DOHH2 (cell line): ENCODE measurements around the gene SPECC1L.

Experiments used
- H3F3A ChIP-seq: fragments of 200-600 bp; sonication (generic), shearing (Covaris generic); 2 replicates; pipeline ENCODE4 v1.6.0; 2016; ENCODE audit warnings: antibody characterized with exemption, mild to moderate bottlenecking; ENCODE audit not compliant: control insufficient read depth, insufficient read depth
- H3K27ac ChIP-seq: fragments of 200-600 bp; sonication (generic); 2 replicates; pipeline ENCODE4 v1.5.1; 2014; ENCODE audit warnings: low read depth, mild to moderate bottlenecking, low read length, moderate library complexity
- H3K27me3 ChIP-seq: fragments of 200-600 bp; sonication (generic); 2 replicates; pipeline ENCODE4 v1.6.1; 2014; ENCODE audit warnings: mild to moderate bottlenecking, low read length, mixed read lengths; ENCODE audit not compliant: control insufficient read depth
- H3K36me3 ChIP-seq: fragments of 200-600 bp; sonication (generic); 2 replicates; pipeline ENCODE4 v1.6.1; 2014; ENCODE audit warnings: mild to moderate bottlenecking, low read length, moderate library complexity, mixed read lengths; ENCODE audit not compliant: control insufficient read depth
- H3K4me1 ChIP-seq: fragments of 200-600 bp; sonication (generic); 2 replicates; pipeline ENCODE4 v1.6.1; 2014; ENCODE audit warnings: mild to moderate bottlenecking, low read length, mixed read lengths; ENCODE audit not compliant: control insufficient read depth
- H3K4me2 ChIP-seq: fragments of 200-600 bp; sonication (generic); 2 replicates; pipeline ENCODE4 v1.6.0; 2014; ENCODE audit warnings: mild to moderate bottlenecking, low read length, moderate library complexity
- H3K4me3 ChIP-seq: fragments of 200-600 bp; sonication (generic); 2 replicates; pipeline ENCODE4 v1.5.1; 2014; ENCODE audit warnings: mild to moderate bottlenecking, low read length, mixed read lengths
- H3K79me2 ChIP-seq: fragments of 200-600 bp; sonication (generic); 2 replicates; pipeline ENCODE4 v1.6.1; 2014; ENCODE audit warnings: mild to moderate bottlenecking, low read length, mixed read lengths; ENCODE audit not compliant: control insufficient read depth
- H3K9me2 ChIP-seq: fragments of 200-600 bp; sonication (generic); replicated peaks from 2 replicates; pipeline ENCODE4 v1.6.1; 2014; ENCODE audit warnings: mild to moderate bottlenecking, low read length, mixed read lengths; ENCODE audit not compliant: control insufficient read depth
- H3K9me3 ChIP-seq: fragments of 200-600 bp; sonication (generic); 2 replicates; pipeline ENCODE4 v1.6.1; 2014; ENCODE audit warnings: antibody characterized with exemption, low read length, mixed read lengths; ENCODE audit not compliant: control insufficient read depth, insufficient read depth
- H4K20me1 ChIP-seq: fragments of 200-600 bp; sonication (generic); 2 replicates; pipeline ENCODE4 v1.6.0; 2014; ENCODE audit warnings: low read depth, mild to moderate bottlenecking, antibody characterized with exemption, low read length, moderate library complexity; ENCODE audit not compliant: control insufficient read depth, insufficient read depth
- CTCF ChIP-seq: fragments of 200-600 bp; sonication (generic); IDR thresholded peaks from one replicate; pipeline ENCODE4 v1.5.1; 2014; ENCODE audit warnings: antibody characterized with exemption, mild to moderate bottlenecking, low read depth, low read length; ENCODE audit not compliant: poor library complexity, severe bottlenecking
- EZH2phosphoT487 ChIP-seq: fragments of 200-600 bp; sonication (generic); IDR thresholded peaks from 2 replicates; pipeline ENCODE4 v1.6.1; 2017; ENCODE audit warnings: borderline replicate concordance, mild to moderate bottlenecking, antibody characterized with exemption, low read length, moderate library complexity, mixed read lengths

Gene SPECC1L

DNA sequence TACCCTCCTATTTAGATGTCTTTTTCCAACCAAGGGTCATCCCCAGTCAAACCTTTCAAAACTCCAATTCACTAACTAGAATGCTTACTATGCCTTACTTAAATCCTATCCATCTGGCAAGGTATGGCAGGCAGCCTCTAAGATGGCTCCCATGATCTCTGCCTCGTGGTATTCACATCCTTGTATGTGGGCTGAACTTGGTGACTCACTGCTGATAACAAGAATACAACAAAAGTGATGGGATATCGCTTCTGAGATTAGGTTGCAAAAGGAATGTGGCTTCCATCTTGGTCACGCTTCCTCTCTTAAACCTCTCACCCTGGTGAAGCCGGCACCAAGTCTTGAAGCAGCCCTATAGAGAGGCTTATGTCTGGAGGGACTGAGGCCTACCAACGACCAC lies 194.9 kb downstream of the SPECC1L start:
- Histone ChIP-seq H3F3A (0 out of 2 replicates have a peak, but pooled peaks cover 6% of the 10 kb centered on the region), H3K4me3 (no peak overlapping the region), H3K9me2 (no peaks in the 10 kb centered on the region), H3K79me2 (no peaks in the 10 kb centered on the region), H3K4me2 (no peak overlapping the region), H3K36me3 (no peaks in the 10 kb centered on the region), H3K4me1 (peaks cover 51% of the 10 kb centered on the region), H3K27ac (no peak overlapping the region), H3K27me3 (no peaks in the 10 kb centered on the region), H3K9me3 (no peaks in the 10 kb centered on the region), H4K20me1 (no peaks in the 10 kb centered on the region)
- no peak for TF ChIP-seq CTCF
- TF ChIP-seq EZH2phosphoT487: no peak

- Histone ChIP-seq H3K36me3 (no peaks in the 10 kb centered on the region), H3K4me2 (peak overlapping the region; percentile 77), H3K79me2 (no peaks in the 10 kb centered on the region), H3K4me3 (no peak overlapping the region), H3K9me2 (no peaks in the 10 kb centered on the region), H3K27me3 (no peaks in the 10 kb centered on the region), H3K9me3 (no peaks in the 10 kb centered on the region), H3K27ac (no peak overlapping the region), H3K4me1 (peaks cover 47% of the 10 kb centered on the region), H4K20me1 (no peaks in the 10 kb centered on the region), H3F3A (0 out of 2 replicates have a peak, but pooled peaks cover 6% of the 10 kb centered on the region)
- TF ChIP-seq CTCF: no peak
- TF ChIP-seq EZH2phosphoT487: no peak
Measured at GRCh38 chr22:24465975-24466374, 195.3 kb downstream of the SPECC1L start.

GRCh38 chr22:24466716-24467328 lies 196.2 kb downstream of the SPECC1L start:
- no peaks in the 10 kb centered on the region for H4K20me1 ChIP-seq
- peaks cover 46% of the 10 kb centered on the region for H3K4me1 ChIP-seq
- no peaks in the 10 kb centered on the region for H3K9me3 ChIP-seq
- H3K9me2 ChIP-seq: no peaks in the 10 kb centered on the region
- no peaks in the 10 kb centered on the region for H3K27me3 ChIP-seq
- 0 out of 2 replicates have a peak, but pooled peaks cover 6% of the 10 kb centered on the region for H3F3A ChIP-seq
- peak overlapping the region; percentile 77 for H3K4me2 ChIP-seq
- H3K4me3 ChIP-seq: peak overlapping the region; percentile 33
- no peak for TF ChIP-seq EZH2phosphoT487
- H3K27ac ChIP-seq: peak overlapping the region; percentile 67
- H3K79me2 ChIP-seq: no peaks in the 10 kb centered on the region
- H3K36me3 ChIP-seq: no peaks in the 10 kb centered on the region

DNA sequence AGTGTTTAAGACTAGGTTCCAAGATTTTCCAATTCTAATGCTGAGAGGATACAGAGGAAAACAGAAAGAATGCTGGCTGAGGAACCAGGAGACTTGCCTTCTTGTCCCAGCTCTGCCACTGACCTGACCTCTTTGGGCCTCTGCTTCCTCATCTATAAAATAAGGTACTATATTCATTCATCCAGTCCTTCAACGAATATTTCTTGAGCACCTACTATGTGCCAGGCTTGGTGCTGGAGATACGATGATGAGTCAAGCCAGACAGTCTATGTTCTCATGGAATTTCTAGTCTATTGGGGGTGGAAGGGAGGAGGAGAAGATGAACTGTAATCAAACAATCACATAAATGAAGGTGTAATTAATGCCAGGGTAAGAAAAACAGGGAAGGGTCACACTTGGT lies 196.7 kb downstream of the SPECC1L start:
- Histone ChIP-seq H3K4me1 (peaks cover 46% of the 10 kb centered on the region), H3K4me2 (peak overlapping the region; percentile 77), H3K27ac (peak overlapping the region; percentile 67)

More for the DNA sequence above, 196.7 kb downstream of the SPECC1L start:
- Histone ChIP-seq H3K79me2 (no peaks in the 10 kb centered on the region), H3K9me2 (no peaks in the 10 kb centered on the region), H3K27me3 (no peaks in the 10 kb centered on the region), H4K20me1 (no peaks in the 10 kb centered on the region), H3K36me3 (no peaks in the 10 kb centered on the region), H3F3A (0 out of 2 replicates have a peak, but pooled peaks cover 6% of the 10 kb centered on the region), H3K9me3 (no peaks in the 10 kb centered on the region), H3K4me3 (peak overlapping the region; percentile 33)
- TF ChIP-seq CTCF: no peak
- no peak for TF ChIP-seq EZH2phosphoT487
